Left lobe of liver (tissue), 2 donors: ENCODE data around the gene NEUROG2. TPM values are rescaled to one million over a fixed set of nuclear protein-coding genes. Genes with fewer than 3 reads are reported as not detected.
"Not testable (repeated sequence)": the region's sequence is repeated elsewhere in the genome, so short reads cannot be mapped to it uniquely, and the experiment has no call there.

ENCODE experiments used
- ATAC-seq: fragments of 200-7000 bp; cut with Tn5 transposase; one replicate; pipeline ENCODE4 v1.9.1; 2020; ENCODE audit warnings: mild to moderate bottlenecking, moderate library complexity
- DNase-seq: peaks from one replicate; pipeline ENCODE4 v3.0.0-alpha.2; 2020; ENCODE audit warnings: low spot score
- total RNA-seq: library from RNA; stranded (reverse); gene quantifications from one replicate; pipeline ENCODE4 v1.2.1, GENCODE V29; 2021
- donor health status: DM: no; HTN: no; CAD: no; lungs with moderate emphysema.
- donor health status: DM: no; HTN: yes; CAD: no.

NEUROG2 gene
- total RNA-seq, 1 donor from 2014 or later = not detected

- DNase-seq = no peak
- no peak for ATAC-seq
Observed at GRCh38 chr4:112492321-112492720, 23.7 kb downstream of the NEUROG2 start.

- not testable (repeated sequence) for ATAC-seq, DNase-seq
Observed at GRCh38 chr4:112490808-112491207, 25.2 kb downstream of the NEUROG2 start.

GRCh38 chr4:112485930-112486329, 30.1 kb downstream of the NEUROG2 start:
- DNase-seq (no peak), ATAC-seq (no peak)

GRCh38 chr4:112473985-112474384, 42.0 kb downstream of the NEUROG2 start:
- no peak for DNase-seq
- no peak for ATAC-seq

GRCh38 chr4:112472318-112472717, 43.7 kb downstream of the NEUROG2 start:
- no peak for DNase-seq
- ATAC-seq = no peak

Other genes with a start within 250 kb of the NEUROG2 start
- gene TIFA, start 230.3 kb downstream of the NEUROG2 start, total RNA-seq = 4.6 TPM
- gene ALPK1, start 218.8 kb downstream of the NEUROG2 start, total RNA-seq = 5.0 TPM
- 1.7 TPM for gene ZGRF1, start 120.7 kb upstream of the NEUROG2 start, total RNA-seq
- gene LARP7, start 121.0 kb upstream of the NEUROG2 start, total RNA-seq = 14.7 TPM